AG09319 (cell line): ENCODE data around the gene SPRED3.

Experiments
- DNase-seq: peaks from one replicate; pipeline ENCODE4 v3.0.0-alpha.2; 2010; ENCODE audit warnings: low read depth; ENCODE audit errors: extremely low read depth
- TF ChIP-seq, protein P1 (sequence below): IDR thresholded peaks from 2 replicates; pipeline ENCODE4 v1.5.1; 2011; ENCODE audit warnings: low read depth, mild to moderate bottlenecking, inconsistent platforms, low read length, moderate library complexity

SPRED3 gene

DNA sequence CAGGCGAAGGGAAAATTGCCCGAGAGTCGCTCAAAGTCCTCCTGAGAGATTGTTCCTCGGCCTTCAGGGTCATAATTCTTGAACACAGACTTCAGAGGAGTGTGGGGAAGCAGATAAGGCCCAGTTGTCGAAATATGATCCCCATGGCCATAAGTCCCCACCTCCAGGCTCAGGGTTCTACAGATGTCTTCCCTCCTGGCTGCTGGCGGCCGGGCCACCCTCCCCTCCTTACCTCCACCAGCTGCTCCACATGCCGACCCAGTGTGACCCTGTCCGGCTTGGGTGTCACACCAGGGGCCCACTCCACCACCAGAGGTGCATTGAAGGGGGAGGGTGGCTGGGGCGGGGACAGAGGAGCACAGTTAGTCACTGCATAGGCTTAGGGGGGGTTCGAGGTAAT lies 24.5 kb downstream of the SPRED3 start:
- no peak for DNase-seq
- TF ChIP-seq, protein P1, sequence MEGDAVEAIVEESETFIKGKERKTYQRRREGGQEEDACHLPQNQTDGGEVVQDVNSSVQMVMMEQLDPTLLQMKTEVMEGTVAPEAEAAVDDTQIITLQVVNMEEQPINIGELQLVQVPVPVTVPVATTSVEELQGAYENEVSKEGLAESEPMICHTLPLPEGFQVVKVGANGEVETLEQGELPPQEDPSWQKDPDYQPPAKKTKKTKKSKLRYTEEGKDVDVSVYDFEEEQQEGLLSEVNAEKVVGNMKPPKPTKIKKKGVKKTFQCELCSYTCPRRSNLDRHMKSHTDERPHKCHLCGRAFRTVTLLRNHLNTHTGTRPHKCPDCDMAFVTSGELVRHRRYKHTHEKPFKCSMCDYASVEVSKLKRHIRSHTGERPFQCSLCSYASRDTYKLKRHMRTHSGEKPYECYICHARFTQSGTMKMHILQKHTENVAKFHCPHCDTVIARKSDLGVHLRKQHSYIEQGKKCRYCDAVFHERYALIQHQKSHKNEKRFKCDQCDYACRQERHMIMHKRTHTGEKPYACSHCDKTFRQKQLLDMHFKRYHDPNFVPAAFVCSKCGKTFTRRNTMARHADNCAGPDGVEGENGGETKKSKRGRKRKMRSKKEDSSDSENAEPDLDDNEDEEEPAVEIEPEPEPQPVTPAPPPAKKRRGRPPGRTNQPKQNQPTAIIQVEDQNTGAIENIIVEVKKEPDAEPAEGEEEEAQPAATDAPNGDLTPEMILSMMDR = no peak

DNA sequence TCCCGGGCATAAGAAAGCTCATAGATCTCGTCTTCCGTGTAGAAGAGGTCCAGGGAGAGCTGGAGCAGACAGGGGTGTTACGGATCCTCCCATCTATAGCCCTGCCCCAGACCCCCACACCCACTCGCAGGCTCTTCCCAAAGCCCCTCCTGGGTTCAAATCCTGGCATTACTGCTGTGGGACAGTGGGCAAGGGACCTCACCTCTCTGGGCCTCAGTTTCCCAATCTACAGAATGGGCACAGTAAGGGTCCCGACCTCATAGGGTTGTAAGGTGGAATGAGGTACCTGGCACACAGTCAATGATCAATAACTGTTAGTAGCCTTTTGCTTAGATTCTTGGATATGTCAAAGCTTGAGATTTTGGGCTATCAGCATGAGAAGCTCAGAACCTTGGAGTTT lies 24.9 kb downstream of the SPRED3 start:
- TF ChIP-seq, protein P1 = no peak
- DNase-seq = no peak

DNA sequence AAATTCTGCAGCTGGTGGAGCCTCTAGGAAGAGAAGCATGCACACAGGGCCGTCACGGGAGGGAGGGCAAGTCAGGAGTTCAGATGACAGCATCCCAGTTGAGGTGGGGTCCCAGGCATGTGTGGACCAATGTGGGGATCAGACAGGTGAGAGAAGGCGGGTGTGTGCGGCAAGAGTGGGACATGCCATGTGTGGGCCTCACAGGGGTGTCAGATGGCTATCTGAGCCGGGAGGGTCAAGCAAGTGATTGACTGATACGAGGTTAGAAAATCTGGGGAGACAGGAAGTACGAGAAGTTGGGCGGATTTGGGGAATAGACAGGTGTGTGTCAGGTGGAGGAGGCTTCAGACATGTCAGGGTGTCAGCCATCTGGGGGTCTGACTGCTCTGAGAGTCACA lies 28.6 kb downstream of the SPRED3 start:
- TF ChIP-seq, protein P1 = no peak
- DNase-seq = no peak

DNA sequence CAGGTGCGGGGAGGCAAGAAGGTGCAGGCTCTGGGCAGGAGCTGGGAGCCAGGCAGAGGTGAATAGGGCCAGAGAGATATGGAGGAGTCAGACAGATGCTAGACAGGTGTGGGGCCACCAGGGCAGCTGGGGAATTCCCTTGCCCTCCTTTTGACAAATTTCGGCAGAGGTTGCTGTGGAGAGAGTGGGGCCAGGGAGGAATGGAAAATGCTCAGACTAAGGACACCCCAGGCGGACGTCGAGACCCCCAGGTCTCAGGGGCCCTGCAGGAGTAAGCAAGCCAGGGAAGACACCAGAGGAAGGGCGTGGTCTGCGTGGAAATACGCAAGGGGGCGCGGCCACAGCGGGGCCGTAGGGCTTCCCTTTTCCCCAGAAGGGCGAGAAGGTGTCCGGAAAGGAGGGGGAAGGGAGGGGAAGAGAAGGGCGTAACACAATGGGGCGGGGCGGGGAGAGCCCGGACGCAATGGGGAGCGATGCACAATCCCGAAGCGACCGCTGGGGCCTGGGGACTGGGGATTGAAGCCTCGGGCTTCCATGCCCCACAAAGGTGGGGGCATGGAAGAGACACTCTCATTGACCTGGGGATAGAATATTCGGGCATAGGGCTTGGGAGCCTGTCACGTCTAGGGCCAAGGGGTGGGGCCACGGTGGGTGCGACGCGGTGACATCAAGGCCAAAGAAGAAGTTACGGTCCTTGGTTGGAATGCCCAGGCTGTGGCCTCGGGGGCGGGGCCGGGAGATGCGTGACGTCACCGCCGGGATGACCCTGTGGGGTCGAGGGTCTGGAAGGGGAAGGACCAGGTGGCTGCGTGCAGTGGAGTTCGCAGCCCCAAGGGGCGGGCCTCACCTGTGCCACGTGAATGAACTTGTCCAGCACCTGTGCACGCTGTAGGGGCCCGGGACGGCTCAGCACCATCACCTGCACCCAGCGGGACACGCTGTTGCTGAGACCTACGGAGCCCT lies 29.3 kb downstream of the SPRED3 start:
- DNase-seq = no peak
- TF ChIP-seq, protein P1 = no peak

DNA sequence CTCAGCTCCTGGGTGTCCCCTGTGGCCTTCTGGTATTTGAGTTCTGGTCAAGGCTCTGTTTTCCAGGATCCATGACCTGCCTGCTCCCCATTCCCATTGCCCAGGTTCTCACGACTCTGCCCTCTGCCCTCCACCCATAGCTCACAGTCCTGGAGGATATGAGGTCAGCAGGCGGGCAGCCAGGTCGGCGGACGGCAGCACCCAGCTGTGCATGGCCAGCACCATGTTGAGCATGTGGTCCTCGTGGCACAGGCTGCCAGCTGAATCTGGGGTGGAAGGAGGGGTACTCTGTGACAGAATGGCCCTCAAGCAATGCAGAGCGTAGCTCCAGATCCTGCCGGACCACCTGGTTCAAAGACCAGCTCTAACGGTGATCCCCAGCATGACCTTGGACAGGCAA lies 32.4 kb downstream of the SPRED3 start:
- TF ChIP-seq, protein P1 = no peak
- no peak for DNase-seq

DNA sequence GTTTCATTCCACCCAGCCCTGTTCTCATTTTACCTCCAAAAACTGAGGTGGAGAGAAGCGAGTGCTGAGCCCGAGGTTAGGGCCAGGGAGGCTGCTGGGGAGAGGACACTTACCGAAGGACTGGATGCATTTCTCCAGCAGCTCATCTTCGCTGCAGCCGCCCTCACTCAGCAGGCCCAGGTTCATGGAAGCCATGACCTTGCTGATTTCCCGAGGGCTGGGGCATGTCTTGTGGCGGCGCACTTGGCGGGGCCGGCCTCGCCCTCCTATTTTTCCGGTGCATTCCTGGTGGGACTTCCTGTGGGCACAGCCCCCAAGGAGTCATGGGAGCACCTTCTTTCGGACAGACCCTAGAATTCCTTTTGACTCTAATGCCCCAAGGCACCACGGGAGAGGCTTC lies 33.4 kb downstream of the SPRED3 start:
- no peak for DNase-seq
- TF ChIP-seq, protein P1 = no peak

DNA sequence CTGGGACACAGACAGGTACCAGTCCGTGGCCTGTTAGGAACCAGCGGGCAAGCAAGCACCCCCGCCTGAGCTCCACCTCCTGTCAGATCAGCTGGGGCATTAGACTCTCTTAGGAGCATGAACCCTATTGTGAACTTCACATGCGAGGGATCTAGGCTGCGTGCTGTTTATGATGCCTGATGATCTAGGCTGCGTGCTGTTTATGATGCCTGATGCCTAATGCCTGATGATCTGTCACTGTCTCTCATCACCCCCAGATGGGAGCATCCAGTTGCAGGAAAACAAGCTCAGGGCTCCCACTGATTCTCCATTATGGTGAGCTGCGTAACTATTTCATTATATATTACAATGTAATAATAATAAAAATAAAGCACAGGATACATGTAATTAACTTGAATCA lies 33.9 kb downstream of the SPRED3 start:
- TF ChIP-seq, protein P1 = no peak
- DNase-seq = no peak
